ENCODE results near the gene MRLN. TPM values are rescaled to one million over a fixed set of nuclear protein-coding genes. Genes with fewer than 3 reads are reported as not detected.

Gene MRLN
- total and polyA plus RNA-seq, 8 donors: 1.3 to 30.5 (median 1.7) TPM; not detected in 2

DNA sequence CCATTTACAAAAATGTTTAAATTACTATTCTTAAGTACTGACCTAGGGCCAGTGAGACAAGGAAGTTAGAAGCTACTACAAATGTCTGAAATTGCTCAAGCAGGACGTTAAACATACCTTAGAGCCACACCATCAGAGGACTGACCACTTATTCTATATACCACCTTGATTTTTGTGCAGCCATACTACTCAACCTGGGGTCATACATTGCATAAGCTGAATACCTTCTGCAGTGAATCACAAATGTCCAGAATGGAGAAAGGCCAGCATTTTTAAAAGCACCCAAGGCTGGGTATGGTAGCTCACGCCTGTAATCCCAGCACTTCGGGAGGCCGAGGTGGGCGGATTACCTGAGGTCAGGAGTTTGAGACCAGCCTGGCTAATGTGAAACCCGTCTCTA, 21.2 kb upstream of the MRLN start:
- intact Hi-C loops (cut with DNase I): no loop called here
- FAIRE-seq (no peak), ATAC-seq (no peak), DNase-seq (no peak)
- Histone ChIP-seq H3K4me1 (no peaks in the 10 kb centered on the region), H3K27me3 (no peaks in the 10 kb centered on the region), H3K4me3 (no peak overlapping the region), H3K36me3 (no peaks in the 10 kb centered on the region), H3K27ac (no peak overlapping the region), H3K9me3 (no peaks in the 10 kb centered on the region)
- 92 to 93% methylated on average over 6 of the region's 6 CpGs for WGBS, 2 donors
- TF ChIP-seq CTCF (IDR thresholded peaks at IDR 0.05): no peak

- no peak for FAIRE-seq
- no peaks in the 10 kb centered on the region for H3K9me3 ChIP-seq
Observed at GRCh38 chr10:59773088-59773487, 19.8 kb upstream of the MRLN start.

GRCh38 chr10:59771162-59771807, 18.0 kb upstream of the MRLN start:
- H3K4me1 ChIP-seq: no peaks in the 10 kb centered on the region
- H3K27ac ChIP-seq: no peak overlapping the region
- no peak for FAIRE-seq
- no peaks in the 10 kb centered on the region for H3K9me3 ChIP-seq
- no peak overlapping the region for H3K4me3 ChIP-seq
- intact Hi-C loops (cut with DNase I): no loop called here
- no peak for TF ChIP-seq CTCF (IDR thresholded peaks at IDR 0.05)
- ATAC-seq: no peak
- DNase-seq: no peak
- 81 to 84% methylated on average over 7 of the region's 7 CpGs for WGBS, 2 donors
- H3K36me3 ChIP-seq: no peaks in the 10 kb centered on the region
- H3K27me3 ChIP-seq: no peaks in the 10 kb centered on the region

More at GRCh38 chr10:59773088-59773487, 19.8 kb upstream of the MRLN start:
- TF ChIP-seq CTCF (IDR thresholded peaks at IDR 0.05): no peak
- ATAC-seq: no peak
- no peak overlapping the region for H3K4me3 ChIP-seq
- H3K4me1 ChIP-seq: no peaks in the 10 kb centered on the region
- intact Hi-C loops (cut with DNase I): no loop called here
- no peaks in the 10 kb centered on the region for H3K36me3 ChIP-seq
- 88 to 94% methylated on average over 2 of the region's 2 CpGs for WGBS, 2 donors
- DNase-seq: no peak
- no peak overlapping the region for H3K27ac ChIP-seq
- no peaks in the 10 kb centered on the region for H3K27me3 ChIP-seq

DNA sequence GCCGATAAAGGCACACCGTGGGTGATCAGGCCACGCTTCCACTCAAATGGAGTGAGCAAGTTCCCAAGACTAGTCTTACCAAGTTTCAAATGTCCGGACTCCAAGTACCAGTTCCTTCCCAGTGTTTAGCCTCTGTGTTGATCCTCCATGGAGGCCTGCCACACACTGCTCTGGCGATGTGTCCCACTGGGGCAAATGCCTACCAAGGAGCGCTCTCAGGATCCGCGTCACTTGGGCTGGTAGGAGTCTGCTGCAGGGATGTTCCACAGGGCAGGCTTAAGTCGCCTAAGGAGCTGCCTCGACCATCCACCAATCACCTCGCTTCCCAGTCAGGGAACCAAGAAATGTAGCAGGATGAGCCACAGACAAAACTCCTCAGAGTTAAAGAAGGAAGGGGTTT, 17.4 kb upstream of the MRLN start:
- 96 to 98% methylated on average over 11 of the region's 11 CpGs for WGBS, 2 donors
- Histone ChIP-seq H3K4me3 (no peak overlapping the region), H3K36me3 (no peaks in the 10 kb centered on the region), H3K9me3 (no peaks in the 10 kb centered on the region), H3K27ac (no peak overlapping the region), H3K4me1 (no peaks in the 10 kb centered on the region), H3K27me3 (no peaks in the 10 kb centered on the region)
- FAIRE-seq (no peak), ATAC-seq (no peak), DNase-seq (no peak)
- intact Hi-C loops (cut with DNase I): no loop called here
- no peak for TF ChIP-seq CTCF (IDR thresholded peaks at IDR 0.05)

GRCh38 chr10:59762505-59762904, 9.2 kb upstream of the MRLN start:
- FAIRE-seq: no peak

More at GRCh38 chr10:59762505-59762904, 9.2 kb upstream of the MRLN start:
- ATAC-seq (no peak), DNase-seq (no peak)
- intact Hi-C loops (cut with DNase I): no loop called here
- no peaks in the 10 kb centered on the region for H3K27me3 ChIP-seq
- H3K9me3 ChIP-seq: no peaks in the 10 kb centered on the region
- no peaks in the 10 kb centered on the region for H3K36me3 ChIP-seq
- H3K27ac ChIP-seq: no peak overlapping the region
- WGBS, 2 donors: 30 to 41% methylated on average over 2 of the region's 2 CpGs
- H3K4me1 ChIP-seq: peaks cover 0 to 3% (median 0%) of the 10 kb centered on the region in 3 donors
- no peak overlapping the region for H3K4me3 ChIP-seq
- TF ChIP-seq CTCF (IDR thresholded peaks at IDR 0.05): no peak

All from pancreas (tissue), 10 donors.